HG03280 (cell line): ENCODE measurements around the gene GALNT18.
"Not testable (repeated sequence)": the region's sequence is repeated elsewhere in the genome, so short reads cannot be mapped to it uniquely, and the experiment has no call there.

Experiments used
- ATAC-seq: cut with Tn5 transposase; IDR thresholded peaks from one replicate; pipeline ENCODE4 v1.9.1; 2021; ENCODE audit warnings: mild to moderate bottlenecking, moderate library complexity; ENCODE audit not compliant: unreplicated experiment

GALNT18 gene

GRCh38 chr11:11468954-11469353 lies 152.9 kb downstream of the GALNT18 start:
- no peak for ATAC-seq

GRCh38 chr11:11467312-11467711 lies 154.5 kb downstream of the GALNT18 start:
- ATAC-seq, result no peak

GRCh38 chr11:11464555-11464954 lies 157.2 kb downstream of the GALNT18 start:
- no peak for ATAC-seq

- ATAC-seq, result no peak
These were observed 158.4 kb downstream of the GALNT18 start for GRCh38 chr11:11463405-11463804.

GRCh38 chr11:11461473-11461872 lies 160.3 kb downstream of the GALNT18 start:
- ATAC-seq, result no peak

GRCh38 chr11:11459578-11459977 lies 162.2 kb downstream of the GALNT18 start:
- ATAC-seq, result no peak

GRCh38 chr11:11458485-11458884 lies 163.3 kb downstream of the GALNT18 start:
- no peak for ATAC-seq

GRCh38 chr11:11458001-11458400 lies 163.8 kb downstream of the GALNT18 start:
- no peak for ATAC-seq

- no peak for ATAC-seq
These were observed 164.9 kb downstream of the GALNT18 start for GRCh38 chr11:11456866-11457265.

GRCh38 chr11:11454671-11455223 lies 167.1 kb downstream of the GALNT18 start:
- no peak for ATAC-seq

GRCh38 chr11:11451501-11452005 lies 170.3 kb downstream of the GALNT18 start:
- ATAC-seq, result peak; percentile 84

GRCh38 chr11:11450744-11451362 lies 171.0 kb downstream of the GALNT18 start:
- no peak for ATAC-seq

- ATAC-seq, result no peak
These were observed 172.5 kb downstream of the GALNT18 start for GRCh38 chr11:11449327-11449726.

- no peak for ATAC-seq
These were observed 173.2 kb downstream of the GALNT18 start for GRCh38 chr11:11448626-11449025.

GRCh38 chr11:11447601-11448000 lies 174.2 kb downstream of the GALNT18 start:
- ATAC-seq, result not testable (repeated sequence)

GRCh38 chr11:11446967-11447366 lies 174.8 kb downstream of the GALNT18 start:
- ATAC-seq, result no peak

- ATAC-seq, result no peak
These were observed 175.2 kb downstream of the GALNT18 start for GRCh38 chr11:11446564-11446963.

- ATAC-seq, result no peak
These were observed 176.2 kb downstream of the GALNT18 start for GRCh38 chr11:11445441-11446185.

- ATAC-seq, result no peak
These were observed 177.0 kb downstream of the GALNT18 start for GRCh38 chr11:11444804-11445131.

GRCh38 chr11:11444027-11444803 lies 177.6 kb downstream of the GALNT18 start:
- ATAC-seq, result no peak

- ATAC-seq, result no peak
These were observed 179.0 kb downstream of the GALNT18 start for GRCh38 chr11:11442791-11443190.
